Hepatocyte (in vitro differentiated cells): Measurements from ENCODE around the gene OSCP1. TPM values are rescaled to one million over a fixed set of nuclear protein-coding genes. Genes with fewer than 3 reads are reported as not detected.

Source experiments
- DNase-seq: peaks from one replicate; pipeline ENCODE4 v3.0.0-alpha.2; 2016; ENCODE audit warnings: low spot score
- H2AFZ ChIP-seq: fragments of 200-600 bp; sonication (generic); 2 replicates; pipeline ENCODE4 v1.6.0; 2016; ENCODE audit warnings: antibody characterized with exemption, mild to moderate bottlenecking
- H3K27ac ChIP-seq: fragments of 200-600 bp; sonication (generic); 2 replicates; pipeline ENCODE4 v1.5.1; 2016; ENCODE audit warnings: mild to moderate bottlenecking
- H3K27me3 ChIP-seq: fragments of 200-600 bp; sonication (generic); 2 replicates; pipeline ENCODE4 v1.6.1; 2016
- H3K36me3 ChIP-seq: fragments of 200-600 bp; sonication (generic); replicated peaks from 2 replicates; pipeline ENCODE4 v1.5.1; 2016; ENCODE audit warnings: low read depth; ENCODE audit not compliant: insufficient read depth
- H3K4me1 ChIP-seq: fragments of 200-600 bp; sonication (generic); 2 replicates; pipeline ENCODE4 v1.5.1; 2016; ENCODE audit warnings: mild to moderate bottlenecking, moderate library complexity; ENCODE audit not compliant: insufficient read depth
- H3K4me2 ChIP-seq: fragments of 200-600 bp; sonication (generic); 2 replicates; pipeline ENCODE4 v1.6.0; 2016
- H3K4me3 ChIP-seq: fragments of 200-600 bp; sonication (generic); 2 replicates; pipeline ENCODE4 v1.5.1; 2016; ENCODE audit warnings: mild to moderate bottlenecking
- H3K79me2 ChIP-seq: fragments of 200-600 bp; sonication (generic); 2 replicates; pipeline ENCODE4 v1.6.0; 2017; ENCODE audit warnings: mild to moderate bottlenecking
- H3K9me2 ChIP-seq: fragments of 200-600 bp; sonication (generic); replicated peaks from 2 replicates; pipeline ENCODE4 v1.6.0; 2017; ENCODE audit warnings: mild to moderate bottlenecking; ENCODE audit not compliant: insufficient read depth
- H3K9me3 ChIP-seq: fragments of 200-600 bp; sonication (generic); 2 replicates; pipeline ENCODE4 v1.5.1; 2016; ENCODE audit warnings: low read depth, mild to moderate bottlenecking
- H4K20me1 ChIP-seq: fragments of 200-600 bp; sonication (generic); 2 replicates; pipeline ENCODE4 v1.6.0; 2016; ENCODE audit warnings: mild to moderate bottlenecking; ENCODE audit not compliant: insufficient read depth, poor library complexity, severe bottlenecking
- EZH2 ChIP-seq: fragments of 200-600 bp; sonication (generic); IDR thresholded peaks from 2 replicates; pipeline ENCODE4 v1.6.1; 2016; ENCODE audit warnings: antibody characterized with exemption, mild to moderate bottlenecking, borderline replicate concordance
- EZH2phosphoT487 ChIP-seq: fragments of 200-600 bp; sonication (generic); IDR thresholded peaks from one replicate; pipeline ENCODE4 v1.6.1; 2018; ENCODE audit warnings: antibody characterized with exemption, mild to moderate bottlenecking, low read depth, moderate library complexity; ENCODE audit not compliant: unreplicated experiment, severe bottlenecking
- WGBS: methylation state at CpG from one replicate; pipeline ENCODE4 v1.1.6; 2016; ENCODE audit warnings: low lambda C conversion rate; ENCODE audit errors: missing lambda C conversion rate; 5-methylcytosine and 5-hydroxymethylcytosine counted together
- polyA plus RNA-seq: library from polyadenylated mRNA; unstranded; fragments of >200 nt; fragmentation: Nextera tagmentation; extraction: Ambion mirVana; gene quantifications from 2 replicates; pipeline ENCODE4 v1.2.1, GENCODE V29; 2016
- total RNA-seq: library from RNA; depleted of rRNA; stranded (reverse); fragments of >200 nt; gene quantifications from 2 replicates; pipeline ENCODE4 v1.2.3, GENCODE V29; 2014
- TF ChIP-seq, protein P1 (sequence below): fragments of 200-600 bp; sonication (generic); IDR thresholded peaks from 2 replicates; pipeline ENCODE4 v1.5.1; 2016; ENCODE audit warnings: antibody characterized with exemption, mild to moderate bottlenecking; ENCODE audit not compliant: poor library complexity

The OSCP1 gene
- total and polyA plus RNA-seq, 2 experiments from 2014 or later, result 5.8 to 7.6 TPM

DNA sequence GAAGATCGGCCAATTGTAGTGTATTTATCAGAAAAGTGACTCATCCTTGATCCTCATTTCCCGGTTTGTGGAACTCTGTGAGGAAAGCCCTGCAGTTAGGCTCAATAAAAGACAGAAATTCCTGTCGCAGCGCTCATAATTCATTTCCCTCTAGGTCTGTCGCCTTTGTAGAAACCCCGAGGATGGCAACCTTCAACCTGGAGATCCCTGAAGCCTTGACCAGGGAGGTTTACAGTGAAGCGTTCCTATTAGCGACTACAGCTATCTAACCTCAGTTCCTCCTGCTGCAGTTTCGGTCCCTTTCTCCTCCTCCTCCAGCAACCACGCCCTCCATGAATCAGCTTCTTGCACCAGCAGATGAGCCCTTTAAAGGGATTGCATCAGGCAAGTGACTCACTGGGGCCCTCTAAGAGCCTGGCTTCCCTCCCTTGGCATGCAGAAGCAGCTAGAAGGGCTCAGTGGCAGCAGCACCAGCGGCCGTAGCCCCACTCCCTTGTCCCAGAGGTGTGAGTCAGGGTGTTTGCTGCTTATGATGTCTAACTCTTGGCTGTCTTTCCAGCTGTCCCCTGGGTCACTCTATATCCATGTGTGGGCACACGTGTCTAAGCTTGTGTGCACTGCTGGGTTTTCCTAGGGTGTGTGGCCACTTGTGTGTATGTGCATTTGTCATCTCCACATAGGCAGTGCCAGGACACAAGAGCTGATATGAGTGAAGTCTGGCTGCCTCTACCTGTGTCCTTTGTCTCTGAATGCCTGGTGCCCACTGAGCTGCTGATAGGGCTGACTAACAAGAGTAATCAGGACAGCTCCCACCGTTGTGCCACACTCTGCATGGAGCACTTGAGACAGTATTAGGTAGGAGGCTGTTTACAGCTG is 63.7 kb downstream of the OSCP1 start:
- H3K27me3 ChIP-seq, result no peaks in the 10 kb centered on the region
- peak overlapping the region; percentile 4 for H2AFZ ChIP-seq
- peak overlapping the region; percentile 96 for H3K27ac ChIP-seq
- WGBS, result 6% methylated on average over 14 of the region's 14 CpGs
- peak overlapping the region; percentile 18 for H3K4me3 ChIP-seq
- H3K79me2 ChIP-seq, result peaks cover 39% of the 10 kb centered on the region
- no peaks in the 10 kb centered on the region for H3K9me3 ChIP-seq
- H3K36me3 ChIP-seq, result no peaks in the 10 kb centered on the region
- DNase-seq, result peak; percentile 98
- TF ChIP-seq, protein P1, sequence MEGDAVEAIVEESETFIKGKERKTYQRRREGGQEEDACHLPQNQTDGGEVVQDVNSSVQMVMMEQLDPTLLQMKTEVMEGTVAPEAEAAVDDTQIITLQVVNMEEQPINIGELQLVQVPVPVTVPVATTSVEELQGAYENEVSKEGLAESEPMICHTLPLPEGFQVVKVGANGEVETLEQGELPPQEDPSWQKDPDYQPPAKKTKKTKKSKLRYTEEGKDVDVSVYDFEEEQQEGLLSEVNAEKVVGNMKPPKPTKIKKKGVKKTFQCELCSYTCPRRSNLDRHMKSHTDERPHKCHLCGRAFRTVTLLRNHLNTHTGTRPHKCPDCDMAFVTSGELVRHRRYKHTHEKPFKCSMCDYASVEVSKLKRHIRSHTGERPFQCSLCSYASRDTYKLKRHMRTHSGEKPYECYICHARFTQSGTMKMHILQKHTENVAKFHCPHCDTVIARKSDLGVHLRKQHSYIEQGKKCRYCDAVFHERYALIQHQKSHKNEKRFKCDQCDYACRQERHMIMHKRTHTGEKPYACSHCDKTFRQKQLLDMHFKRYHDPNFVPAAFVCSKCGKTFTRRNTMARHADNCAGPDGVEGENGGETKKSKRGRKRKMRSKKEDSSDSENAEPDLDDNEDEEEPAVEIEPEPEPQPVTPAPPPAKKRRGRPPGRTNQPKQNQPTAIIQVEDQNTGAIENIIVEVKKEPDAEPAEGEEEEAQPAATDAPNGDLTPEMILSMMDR, result no peak
- TF ChIP-seq EZH2phosphoT487 (no peak), EZH2 (no peak)
- peak overlapping the region; percentile 76 for H3K4me2 ChIP-seq
- no peaks in the 10 kb centered on the region for H3K9me2 ChIP-seq
- H3K4me1 ChIP-seq, result peaks cover 14% of the 10 kb centered on the region
- H4K20me1 ChIP-seq, result peaks cover 31% of the 10 kb centered on the region

DNA sequence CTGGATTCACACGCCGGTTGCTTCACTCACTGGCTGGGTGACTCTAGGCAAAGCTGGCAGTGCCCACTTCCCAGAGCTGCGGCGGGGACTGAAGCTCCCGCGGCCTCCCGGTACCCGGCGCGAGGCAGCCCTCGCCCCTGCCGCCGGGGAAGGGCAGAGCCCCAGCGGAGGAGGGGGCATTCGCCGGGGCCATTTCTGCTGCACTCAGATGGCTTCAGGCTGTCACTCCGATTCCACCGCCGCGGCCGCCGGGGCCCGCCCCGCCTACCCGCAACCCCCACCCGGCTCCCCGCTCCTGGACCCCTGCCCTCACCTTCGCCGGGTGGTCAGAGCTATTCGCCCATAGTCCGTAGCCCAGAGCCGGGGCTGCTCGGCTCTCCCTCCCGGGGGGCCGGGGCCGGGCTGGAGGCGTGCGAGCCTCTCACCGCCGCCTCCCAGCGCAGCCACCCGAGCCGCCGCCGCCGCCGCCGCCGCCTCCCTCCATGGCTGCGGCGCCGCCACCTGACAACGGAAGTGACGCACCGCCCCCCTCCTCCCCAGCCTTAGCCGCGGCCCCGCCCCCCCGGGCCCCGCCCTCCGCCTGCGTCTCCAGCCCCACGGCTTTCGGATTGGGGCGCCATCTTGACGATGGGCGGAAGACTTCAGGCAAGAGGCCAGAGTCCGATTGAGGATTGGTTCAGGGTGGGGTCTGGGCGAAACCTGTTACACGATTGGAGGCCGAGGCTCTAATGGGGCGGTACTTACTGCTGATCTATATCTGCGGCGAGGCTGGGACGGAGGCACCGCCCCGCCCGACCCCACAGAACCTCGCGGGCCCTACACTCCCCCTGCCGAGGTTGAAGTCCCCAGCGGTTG is 64.6 kb downstream of the OSCP1 start, which contains the start of gene STK40:
STK40 (minus strand) TSS at position 515 of the 855 bp plus-strand sequence. CDS start 24,592 bp downstream, outside the sequence.
- peak within 1 kb of the TSS; percentile 97 for H3K27ac ChIP-seq
- TF ChIP-seq, protein P1, result no peak
- TF ChIP-seq EZH2phosphoT487 (no peak), EZH2 (no peak)

DNA sequence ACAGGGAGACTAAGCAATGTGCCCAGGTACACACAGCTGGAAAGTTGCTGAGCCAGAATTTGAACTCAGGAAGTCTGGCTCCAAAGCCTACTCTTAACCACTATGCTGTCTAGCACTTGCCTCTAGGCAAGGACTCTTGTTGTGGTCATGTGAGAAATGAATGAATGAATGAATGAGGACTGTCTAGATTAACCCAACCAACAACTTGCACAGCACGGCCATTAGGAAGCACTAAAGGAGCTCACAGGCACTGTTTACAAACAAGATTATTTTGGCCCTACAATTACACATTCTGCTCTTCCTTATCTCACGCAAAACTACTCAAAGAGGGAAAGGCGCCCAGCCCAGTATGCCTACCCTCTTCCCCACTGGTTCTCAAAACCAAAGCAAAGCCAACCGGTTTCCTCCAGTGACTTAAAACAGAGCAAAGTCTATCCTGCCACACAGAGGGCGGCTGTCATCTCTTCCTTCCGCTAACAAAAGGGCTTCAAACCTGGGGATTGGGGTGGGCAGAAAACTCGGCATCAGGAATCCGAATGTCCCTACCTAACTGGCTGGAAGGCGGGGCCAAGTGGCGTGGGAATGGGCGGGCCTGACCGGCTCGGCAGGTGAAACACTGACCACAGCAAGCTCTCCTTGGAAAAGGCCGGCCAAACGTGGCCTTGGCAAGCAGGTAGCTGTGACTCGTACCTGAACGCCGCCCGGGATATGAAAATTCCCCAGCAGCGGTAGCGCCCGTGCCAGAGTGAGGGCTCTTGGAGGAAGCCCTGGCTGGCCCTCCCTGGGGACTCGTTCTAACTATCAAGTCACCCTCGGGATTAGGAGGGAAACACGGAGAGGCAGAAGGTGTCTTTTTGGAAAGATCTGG is 65.5 kb downstream of the OSCP1 start:
- Histone ChIP-seq H3K4me3 (peak overlapping the region; percentile 63), H3K79me2 (peaks cover 56% of the 10 kb centered on the region), H3K36me3 (no peaks in the 10 kb centered on the region), H2AFZ (no peak overlapping the region), H3K9me3 (no peaks in the 10 kb centered on the region), H3K4me1 (peaks cover 24% of the 10 kb centered on the region), H3K27me3 (no peaks in the 10 kb centered on the region), H3K4me2 (peak overlapping the region; percentile 86), H3K27ac (peak overlapping the region; percentile 97), H4K20me1 (peaks cover 48% of the 10 kb centered on the region), H3K9me2 (no peaks in the 10 kb centered on the region)
- no peak for TF ChIP-seq EZH2phosphoT487
- TF ChIP-seq, protein P1, result no peak
- no peak for TF ChIP-seq EZH2
- 3% methylated on average over 25 of the region's 25 CpGs for whole genome bisulfite sequencing
- peak; percentile 87 for DNase-seq

More for the DNA sequence above, 64.6 kb downstream of the OSCP1 start, which contains the start of gene STK40:
- peak; percentile 99 for DNase-seq
- peak within 1 kb of the TSS; percentile 31 for H2AFZ ChIP-seq
- peaks cover 15% of the 10 kb centered on the region for H3K4me1 ChIP-seq
- under 1% methylated on average over 31 of the region's 82 CpGs for WGBS
- peaks cover 47% of the 10 kb centered on the region for H3K79me2 ChIP-seq
- H3K4me3 ChIP-seq, result peak within 1 kb of the TSS; percentile 63
- no peaks in the 10 kb centered on the region for H3K27me3 ChIP-seq
- H3K36me3 ChIP-seq, result no peaks in the 10 kb centered on the region
- peaks cover 40% of the 10 kb centered on the region for H4K20me1 ChIP-seq
- H3K9me3 ChIP-seq, result no peaks in the 10 kb centered on the region
- no peaks in the 10 kb centered on the region for H3K9me2 ChIP-seq
- H3K4me2 ChIP-seq, result peak within 1 kb of the TSS; percentile 86
